GM12892 (cell line): Measurements from ENCODE around the gene CPE.

ENCODE experiments used
- POLR2A ChIP-seq: IDR thresholded peaks from 2 replicates; pipeline ENCODE4 v1.6.1; 2011; ENCODE audit warnings: low read depth, low read length, control low read depth
- POLR2AphosphoS5 ChIP-seq: IDR thresholded peaks from 2 replicates; pipeline ENCODE4 v1.6.1; 2011; ENCODE audit warnings: low read depth, low read length, control low read depth
- TAF1 ChIP-seq: IDR thresholded peaks from 2 replicates; pipeline ENCODE4 v1.6.1; 2011; ENCODE audit warnings: low read depth, mild to moderate bottlenecking, control low read depth, low read length, borderline replicate concordance

GRCh38 chr4:165475706-165476070 is 96.9 kb downstream of the CPE start:
- no peak for TF ChIP-seq POLR2A
- TF ChIP-seq POLR2AphosphoS5 = no peak
- no peak for TF ChIP-seq TAF1
